GM18858 (cell line): ENCODE data around the gene NDUFA6.
"Not testable (repeated sequence)": the region's sequence is repeated elsewhere in the genome, so short reads cannot be mapped to it uniquely, and the experiment has no call there.

ENCODE experiments used
- ATAC-seq: cut with Tn5 transposase; IDR thresholded peaks from one replicate; pipeline ENCODE4 v1.9.1; 2021; ENCODE audit not compliant: unreplicated experiment

The NDUFA6 gene

GRCh38 chr22:42114721-42115120 lies 24.1 kb upstream of the NDUFA6 start:
- ATAC-seq = no peak

GRCh38 chr22:42112793-42113192 lies 22.2 kb upstream of the NDUFA6 start:
- ATAC-seq = not testable (repeated sequence)

GRCh38 chr22:42111798-42112197 lies 21.2 kb upstream of the NDUFA6 start:
- ATAC-seq = no peak

GRCh38 chr22:42108848-42109247 lies 18.3 kb upstream of the NDUFA6 start:
- no peak for ATAC-seq

GRCh38 chr22:42104332-42104860 lies 13.8 kb upstream of the NDUFA6 start:
- not testable (repeated sequence) for ATAC-seq

- ATAC-seq = no peak
Observed at GRCh38 chr22:42101199-42101598, 10.6 kb upstream of the NDUFA6 start.

- ATAC-seq = no peak
Observed at GRCh38 chr22:42091455-42091782, 847 bp upstream of the NDUFA6 start.

- no peak for ATAC-seq
Observed at GRCh38 chr22:42086051-42086450, 4.5 kb downstream of the NDUFA6 start.

GRCh38 chr22:42084874-42085273 lies 5.7 kb downstream of the NDUFA6 start:
- no peak for ATAC-seq

GRCh38 chr22:42083119-42083518 lies 7.5 kb downstream of the NDUFA6 start:
- no peak for ATAC-seq

GRCh38 chr22:42080287-42080686 lies 10.3 kb downstream of the NDUFA6 start:
- ATAC-seq = no peak

- ATAC-seq = peak; percentile 71
Observed at GRCh38 chr22:42079319-42080251, 11.0 kb downstream of the NDUFA6 start, which contains the start of gene SMDT1. TSS of gene SMDT1 (plus strand) at chr22:42079700. CDS start at chr22:42079769, 69 bp downstream.

- ATAC-seq = no peak
Observed at GRCh38 chr22:42078469-42079318, 11.9 kb downstream of the NDUFA6 start.

- no peak for ATAC-seq
Observed at GRCh38 chr22:42077486-42078125, 13.0 kb downstream of the NDUFA6 start.

GRCh38 chr22:42076764-42077485 lies 13.6 kb downstream of the NDUFA6 start:
- no peak for ATAC-seq

- no peak for ATAC-seq
Observed at GRCh38 chr22:42074846-42075676, 15.5 kb downstream of the NDUFA6 start.

- no peak for ATAC-seq
Observed at GRCh38 chr22:42074132-42074811, 16.3 kb downstream of the NDUFA6 start, which contains the start of gene PHETA2. TSS of gene PHETA2 (plus strand) at chr22:42074248. CDS start at chr22:42077294, 3,046 bp downstream.

- no peak for ATAC-seq
Observed at GRCh38 chr22:42073621-42074041, 16.9 kb downstream of the NDUFA6 start.
